ENCODE measurements around the gene SCN2B.

Gene SCN2B

GRCh38 chr11:118146554-118146953 is 29.9 kb downstream of the SCN2B start:
- no peak for DNase-seq (ENCODE audit: low read depth, low spot score)
- Histone ChIP-seq H3K27me3 (ENCODE audit: control insufficient read depth, insufficient read depth, low read length) (peaks cover 16% of the 10 kb centered on the region; the same call in 1 of the 2 replicates), H3K36me3 (ENCODE audit: control insufficient read depth, insufficient read depth, low read length) (no peaks in the 10 kb centered on the region), H3K9me3 (ENCODE audit: control insufficient read depth, insufficient read depth, low read length) (no peaks in the 10 kb centered on the region), H3K4me1 (ENCODE audit: control insufficient read depth, insufficient read depth, low read length) (peaks cover 1% of the 10 kb centered on the region; the same call in 1 of the 2 replicates), H3K27ac (ENCODE audit: low read length) (no peak overlapping the region), H3K4me3 (ENCODE audit: low read length) (no peak overlapping the region)
- WGBS (ENCODE audit: insufficient coverage, insufficient read length): no CpG with 5 or more reads among the region's 6 CpGs

DNA sequence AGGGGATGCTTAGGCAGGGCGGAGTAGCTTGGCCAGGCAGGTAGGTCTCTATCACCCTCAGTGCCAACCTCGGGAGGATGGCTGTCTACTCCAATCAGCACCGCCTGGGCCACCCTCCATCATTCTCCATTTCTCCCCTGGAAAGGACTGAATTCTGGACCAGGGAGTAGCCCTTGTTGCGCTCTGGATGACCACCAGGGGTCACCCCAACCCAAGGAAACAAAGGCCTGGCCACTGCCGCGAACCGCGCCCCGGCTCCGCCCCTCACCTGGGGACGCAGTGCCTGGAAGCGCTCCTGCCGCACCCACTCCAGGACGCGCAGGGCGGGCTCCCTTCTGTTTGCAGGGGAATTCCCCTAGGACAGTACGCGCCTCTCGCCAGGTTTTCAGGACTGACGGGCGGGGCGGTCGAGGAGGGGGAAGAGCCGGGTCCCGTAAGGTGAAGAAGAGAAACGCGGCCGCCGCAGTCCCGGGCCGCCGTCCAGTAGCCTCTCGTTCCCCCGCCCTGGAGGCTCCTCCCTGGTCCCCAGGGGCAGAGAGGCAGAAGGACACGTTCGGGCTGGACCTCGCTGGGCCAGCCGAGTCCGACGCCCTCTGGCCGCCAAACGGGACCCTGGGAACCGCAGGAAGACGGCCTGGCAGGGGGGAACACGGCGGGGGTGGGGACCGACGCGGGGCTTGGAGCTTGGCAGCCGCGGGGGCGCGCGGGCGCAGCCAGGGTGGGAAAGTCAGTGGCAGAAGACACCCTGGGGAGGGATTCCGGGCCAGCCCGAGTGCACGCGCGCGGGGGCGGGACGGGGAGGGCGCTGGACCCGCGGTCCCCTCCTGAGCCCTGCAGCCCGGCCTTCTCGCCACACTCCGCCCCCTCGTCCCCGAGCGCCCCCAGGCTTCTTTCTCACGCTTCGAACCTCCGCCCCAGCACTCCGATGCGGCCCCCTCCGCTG is 30.9 kb downstream of the SCN2B start:
- Histone ChIP-seq H3K36me3 (ENCODE audit: control insufficient read depth, insufficient read depth, low read length) (no peaks in the 10 kb centered on the region), H3K9me3 (ENCODE audit: control insufficient read depth, insufficient read depth, low read length) (no peaks in the 10 kb centered on the region), H3K4me3 (ENCODE audit: low read length) (peak overlapping the region; percentile 65; the same call in 1 of the 2 replicates), H3K27ac (ENCODE audit: low read length) (no peak overlapping the region), H3K4me1 (ENCODE audit: control insufficient read depth, insufficient read depth, low read length) (peaks cover 1% of the 10 kb centered on the region; the same call in 1 of the 2 replicates), H3K27me3 (ENCODE audit: control insufficient read depth, insufficient read depth, low read length) (peaks cover 8% of the 10 kb centered on the region; the same call in 1 of the 2 replicates)
- peak; percentile 76 for DNase-seq (ENCODE audit: low read depth, low spot score)
- no CpG with 5 or more reads among the region's 78 CpGs for WGBS (ENCODE audit: insufficient coverage, insufficient read length)

DNA sequence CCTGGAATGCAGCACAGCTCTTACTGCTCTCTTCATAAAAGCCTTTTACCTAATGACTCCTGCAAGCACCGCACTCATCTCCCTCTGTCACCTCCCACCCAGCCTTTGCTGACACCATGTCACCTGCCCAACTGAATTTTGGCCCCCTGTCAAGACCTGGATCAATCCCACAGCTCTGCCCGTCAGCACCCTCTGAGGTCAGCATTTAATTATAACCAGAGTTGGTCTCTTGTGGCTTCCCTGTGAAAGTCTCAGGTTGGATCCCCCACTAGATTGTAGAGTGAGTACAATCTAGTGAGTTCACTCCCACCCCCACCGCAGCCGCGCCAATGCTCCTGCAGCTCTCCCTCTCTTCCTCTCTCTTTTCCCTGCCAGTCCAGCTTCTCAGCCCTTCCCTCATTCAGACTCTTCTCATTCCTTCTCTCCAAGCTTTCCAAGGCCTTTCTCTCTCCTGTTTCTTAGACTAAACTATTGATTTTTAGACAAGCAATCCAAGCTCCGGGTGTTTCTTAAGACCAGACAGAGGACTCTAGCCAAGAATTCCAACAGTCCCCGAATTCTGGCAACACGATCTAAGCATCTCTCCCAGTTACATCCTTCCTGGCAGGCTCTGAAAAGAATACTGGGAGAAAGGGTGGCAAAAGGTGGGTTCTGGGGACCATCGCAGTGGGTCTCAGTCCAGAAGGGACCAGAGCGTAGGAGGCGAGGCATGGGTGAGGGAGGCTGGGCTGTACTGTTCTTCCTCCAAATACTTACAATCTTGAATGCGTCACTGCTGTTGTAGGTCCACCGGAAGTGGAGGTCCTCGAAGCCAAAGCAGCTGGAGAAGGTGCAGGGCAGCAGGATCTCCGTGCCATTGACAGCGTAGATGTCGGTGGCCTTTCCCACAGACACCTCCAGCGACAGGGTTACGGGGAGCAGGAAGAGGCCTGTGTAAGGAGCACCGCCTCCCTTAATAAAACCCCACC is 31.9 kb downstream of the SCN2B start:
- Histone ChIP-seq H3K36me3 (ENCODE audit: control insufficient read depth, insufficient read depth, low read length) (no peaks in the 10 kb centered on the region), H3K27me3 (ENCODE audit: control insufficient read depth, insufficient read depth, low read length) (peaks cover 5% of the 10 kb centered on the region; the same call in 1 of the 2 replicates), H3K4me3 (ENCODE audit: low read length) (no peak overlapping the region), H3K9me3 (ENCODE audit: control insufficient read depth, insufficient read depth, low read length) (no peaks in the 10 kb centered on the region), H3K4me1 (ENCODE audit: control insufficient read depth, insufficient read depth, low read length) (peaks cover 1% of the 10 kb centered on the region; the same call in 1 of the 2 replicates), H3K27ac (ENCODE audit: low read length) (no peak overlapping the region)
- WGBS (ENCODE audit: insufficient coverage, insufficient read length): no CpG with 5 or more reads among the region's 20 CpGs
- DNase-seq (ENCODE audit: low read depth, low spot score): no peak

DNA sequence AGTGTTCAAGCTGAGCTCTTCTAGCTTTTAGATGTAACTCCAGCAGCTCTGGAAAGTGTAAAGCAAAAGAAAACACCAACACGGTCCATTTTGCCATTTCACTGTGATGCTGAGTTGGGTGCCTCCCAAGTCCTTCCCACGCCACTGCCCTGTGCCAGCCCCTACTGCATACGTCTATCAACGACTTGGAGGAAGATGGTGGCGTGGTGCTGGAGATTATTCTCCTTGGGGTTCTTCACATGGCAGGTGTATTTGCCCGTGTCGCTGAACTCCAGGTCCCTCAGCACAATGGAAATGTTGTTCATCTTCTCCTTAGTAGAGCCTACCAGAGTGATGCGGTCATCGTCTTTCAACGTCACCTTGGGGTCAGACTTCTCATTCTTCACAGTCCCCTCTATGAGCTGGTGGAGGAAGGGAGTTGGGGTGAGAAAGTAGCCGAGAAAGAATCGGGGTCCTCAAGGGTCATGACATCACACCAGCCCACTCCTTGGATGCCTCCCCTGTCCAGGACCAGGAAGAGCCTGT is 32.7 kb downstream of the SCN2B start:
- H3K4me3 ChIP-seq (ENCODE audit: low read length): no peak overlapping the region
- peaks cover 5% of the 10 kb centered on the region; the same call in 1 of the 2 replicates for H3K27me3 ChIP-seq (ENCODE audit: control insufficient read depth, insufficient read depth, low read length)
- no peaks in the 10 kb centered on the region for H3K36me3 ChIP-seq (ENCODE audit: control insufficient read depth, insufficient read depth, low read length)
- no peaks in the 10 kb centered on the region for H3K9me3 ChIP-seq (ENCODE audit: control insufficient read depth, insufficient read depth, low read length)
- WGBS (ENCODE audit: insufficient coverage, insufficient read length): no CpG with 5 or more reads among the region's 12 CpGs
- H3K27ac ChIP-seq (ENCODE audit: low read length): no peak overlapping the region
- DNase-seq (ENCODE audit: low read depth, low spot score): no peak
- no peaks in the 10 kb centered on the region; the same call in 1 of the 2 replicates for H3K4me1 ChIP-seq (ENCODE audit: control insufficient read depth, insufficient read depth, low read length)

DNA sequence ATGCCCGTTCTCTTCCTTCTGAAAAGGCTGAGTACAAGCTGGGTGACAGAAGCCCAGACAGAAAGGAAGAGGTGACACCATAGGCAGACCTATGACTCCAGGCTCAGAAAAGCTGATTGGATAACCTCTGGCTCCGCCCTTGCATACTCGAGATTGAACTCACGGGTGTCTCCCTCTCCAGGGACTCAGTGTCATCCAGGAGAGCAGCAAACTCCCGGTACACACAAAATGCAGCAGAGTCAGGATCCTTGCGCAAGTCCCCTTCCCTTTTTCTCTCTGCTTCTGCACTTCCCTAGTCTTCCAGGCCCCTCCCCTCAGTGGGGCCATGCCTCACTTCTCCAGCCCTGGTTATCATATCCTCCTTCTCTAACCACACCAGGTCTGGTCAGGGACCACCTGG is 33.6 kb downstream of the SCN2B start:
- Histone ChIP-seq H3K9me3 (ENCODE audit: control insufficient read depth, insufficient read depth, low read length) (no peaks in the 10 kb centered on the region), H3K27me3 (ENCODE audit: control insufficient read depth, insufficient read depth, low read length) (peaks cover 5% of the 10 kb centered on the region; the same call in 1 of the 2 replicates), H3K4me1 (ENCODE audit: control insufficient read depth, insufficient read depth, low read length) (no peaks in the 10 kb centered on the region; the same call in 1 of the 2 replicates), H3K4me3 (ENCODE audit: low read length) (no peak overlapping the region), H3K36me3 (ENCODE audit: control insufficient read depth, insufficient read depth, low read length) (no peaks in the 10 kb centered on the region), H3K27ac (ENCODE audit: low read length) (no peak overlapping the region)
- DNase-seq (ENCODE audit: low read depth, low spot score): no peak
- whole genome bisulfite sequencing (ENCODE audit: insufficient coverage, insufficient read length): no CpG with 5 or more reads among the region's 6 CpGs

GRCh38 chr11:118142081-118142480 is 34.4 kb downstream of the SCN2B start:
- no CpG with 5 or more reads among the region's 2 CpGs for WGBS (ENCODE audit: insufficient coverage, insufficient read length)
- H3K27me3 ChIP-seq (ENCODE audit: control insufficient read depth, insufficient read depth, low read length): peaks cover 5% of the 10 kb centered on the region; the same call in 1 of the 2 replicates
- no peak overlapping the region for H3K27ac ChIP-seq (ENCODE audit: low read length)
- no peak overlapping the region for H3K4me3 ChIP-seq (ENCODE audit: low read length)
- no peaks in the 10 kb centered on the region for H3K36me3 ChIP-seq (ENCODE audit: control insufficient read depth, insufficient read depth, low read length)
- no peaks in the 10 kb centered on the region for H3K9me3 ChIP-seq (ENCODE audit: control insufficient read depth, insufficient read depth, low read length)
- no peak for DNase-seq (ENCODE audit: low read depth, low spot score)
- no peaks in the 10 kb centered on the region; the same call in 1 of the 2 replicates for H3K4me1 ChIP-seq (ENCODE audit: control insufficient read depth, insufficient read depth, low read length)

DNA sequence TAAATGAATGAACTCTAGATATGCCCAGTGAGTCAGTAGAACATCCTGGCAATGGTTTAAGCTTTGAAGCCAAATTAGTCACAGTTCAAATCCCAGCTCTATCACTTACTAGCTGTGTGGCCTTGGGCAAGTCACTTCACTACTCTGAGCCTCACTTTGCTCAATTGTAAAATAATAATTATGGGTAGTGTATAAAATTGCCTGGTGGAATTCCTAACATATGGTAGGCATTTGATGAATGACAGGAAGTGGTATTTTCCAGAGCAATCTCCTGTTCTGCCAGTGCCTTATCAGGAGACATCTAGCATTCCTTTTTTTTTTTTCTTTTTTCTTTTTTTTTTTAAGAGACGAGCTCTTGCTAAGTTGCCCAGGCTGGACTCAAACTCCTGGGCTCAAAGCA is 36.9 kb downstream of the SCN2B start:
- Histone ChIP-seq H3K9me3 (ENCODE audit: control insufficient read depth, insufficient read depth, low read length) (no peaks in the 10 kb centered on the region), H3K27me3 (ENCODE audit: control insufficient read depth, insufficient read depth, low read length) (no peaks in the 10 kb centered on the region; the same call in 1 of the 2 replicates), H3K36me3 (ENCODE audit: control insufficient read depth, insufficient read depth, low read length) (no peaks in the 10 kb centered on the region), H3K27ac (ENCODE audit: low read length) (no peak overlapping the region), H3K4me3 (ENCODE audit: low read length) (no peak overlapping the region), H3K4me1 (ENCODE audit: control insufficient read depth, insufficient read depth, low read length) (no peaks in the 10 kb centered on the region; the same call in 1 of the 2 replicates)
- WGBS (ENCODE audit: insufficient coverage, insufficient read length): no CpG with 5 or more reads among the region's 1 CpG
- no peak for DNase-seq (ENCODE audit: low read depth, low spot score)

GRCh38 chr11:118138839-118139420 is 37.5 kb downstream of the SCN2B start:
- no CpG with 5 or more reads among the region's 10 CpGs for WGBS (ENCODE audit: insufficient coverage, insufficient read length)
- Histone ChIP-seq H3K4me1 (ENCODE audit: control insufficient read depth, insufficient read depth, low read length) (no peaks in the 10 kb centered on the region; the same call in 1 of the 2 replicates), H3K36me3 (ENCODE audit: control insufficient read depth, insufficient read depth, low read length) (no peaks in the 10 kb centered on the region), H3K4me3 (ENCODE audit: low read length) (no peak overlapping the region), H3K9me3 (ENCODE audit: control insufficient read depth, insufficient read depth, low read length) (no peaks in the 10 kb centered on the region), H3K27me3 (ENCODE audit: control insufficient read depth, insufficient read depth, low read length) (no peaks in the 10 kb centered on the region; the same call in 1 of the 2 replicates), H3K27ac (ENCODE audit: low read length) (no peak overlapping the region)
- no peak for DNase-seq (ENCODE audit: low read depth, low spot score)

GRCh38 chr11:118136801-118137200 is 39.6 kb downstream of the SCN2B start:
- Histone ChIP-seq H3K27ac (ENCODE audit: low read length) (no peak overlapping the region), H3K9me3 (ENCODE audit: control insufficient read depth, insufficient read depth, low read length) (no peaks in the 10 kb centered on the region), H3K4me3 (ENCODE audit: low read length) (no peak overlapping the region), H3K27me3 (ENCODE audit: control insufficient read depth, insufficient read depth, low read length) (no peaks in the 10 kb centered on the region), H3K36me3 (ENCODE audit: control insufficient read depth, insufficient read depth, low read length) (no peaks in the 10 kb centered on the region), H3K4me1 (ENCODE audit: control insufficient read depth, insufficient read depth, low read length) (no peaks in the 10 kb centered on the region; the same call in 1 of the 2 replicates)
- DNase-seq (ENCODE audit: low read depth, low spot score): no peak
- WGBS (ENCODE audit: insufficient coverage, insufficient read length): no CpG with 5 or more reads among the region's 10 CpGs
